H1 (cell line): ENCODE measurements around the gene SLC24A4. TPM values are rescaled to one million over a fixed set of nuclear protein-coding genes. Genes with fewer than 3 reads are reported as not detected.

Experiments used
- CTCF ChIA-PET: fragments of 300-600 bp; sonication (Branson Sonifier 250); formaldehyde crosslinking; loops from one replicate; lab custom pipeline; 2021; ENCODE audit not compliant: partially characterized antibody; lab: Charles Lee
- POLR2A ChIA-PET: fragments of 300-600 bp; sonication (Branson Sonifier 250); formaldehyde crosslinking; loops from one replicate; lab custom pipeline; 2021; ENCODE audit warnings: inconsistent platforms; ENCODE audit not compliant: partially characterized antibody; lab: Charles Lee
- DNase-seq, 2 experiments: peaks; one replicate each; pipeline versions ENCODE4 v3.0.0 to v3.0.0-alpha.2; 2010 to 2022; ENCODE audit warnings: low spot score in 2 of 2, low read depth in 1 of 2, mixed read lengths in 1 of 2
- FAIRE-seq: peaks from 2 replicates; lab custom pipeline; 2011; peaks lifted over from hg19 to GRCh38; lab: Jason Lieb, UNC
- H2AFZ ChIP-seq: 2 replicates; pipeline ENCODE4 v1.8.1; 2012; ENCODE audit warnings: low read length, inconsistent platforms
- H2AK5ac ChIP-seq: 2 replicates; pipeline ENCODE4 v1.6.1; 2013; ENCODE audit warnings: low read depth, low read length
- H2BK120ac ChIP-seq: replicated peaks from 2 replicates; pipeline ENCODE3; 2013; ENCODE audit warnings: low read depth, low read length, inconsistent platforms
- H2BK12ac ChIP-seq: 2 replicates; pipeline ENCODE4 v1.6.1; 2013; ENCODE audit warnings: low read depth, low read length
- H2BK15ac ChIP-seq: 2 replicates; pipeline ENCODE4 v1.6.1; 2013; ENCODE audit warnings: low read length
- H2BK20ac ChIP-seq: 2 replicates; pipeline ENCODE4 v1.6.1; 2013; ENCODE audit warnings: low read length
- H2BK5ac ChIP-seq: 2 replicates; pipeline ENCODE4 v1.6.1; 2013; ENCODE audit warnings: low read depth, low read length
- H3K14ac ChIP-seq: 2 replicates; pipeline ENCODE4 v1.6.1; 2013; ENCODE audit warnings: inconsistent platforms; ENCODE audit not compliant: insufficient read length
- H3K18ac ChIP-seq: 2 replicates; pipeline ENCODE4 v1.6.1; 2013; ENCODE audit warnings: low read length; ENCODE audit errors: extremely low read depth
- H3K23ac ChIP-seq: 2 replicates; pipeline ENCODE4 v1.6.1; 2013; ENCODE audit warnings: inconsistent platforms; ENCODE audit not compliant: insufficient read length
- H3K23me2 ChIP-seq: 2 replicates; pipeline ENCODE4 v1.6.1; 2013; ENCODE audit warnings: low read depth, low read length
- H3K27ac ChIP-seq: 2 replicates; pipeline ENCODE4 v1.6.1; 2011; ENCODE audit warnings: low read depth, low read length, inconsistent platforms
- H3K27me3 ChIP-seq, 4 experiments: replicated peaks in 1 of 4; 1 replicate in 1 of 4; 2 replicates in 3 of 4; pipeline versions ENCODE4 v1.6.1 to v1.8.1; 2011 to 2013; ENCODE audit warnings: low read length in 3 of 4, mild to moderate bottlenecking in 3 of 4, inconsistent platforms in 2 of 4, mixed read lengths in 2 of 4, moderate library complexity in 1 of 4; ENCODE audit not compliant: control insufficient read depth in 3 of 4, insufficient read depth in 3 of 4; ENCODE audit errors: extremely low read depth in 1 of 4
- H3K36me3 ChIP-seq, 4 experiments: 2 replicates each; pipeline versions ENCODE4 v1.6.1 to v1.8.1; 2011 to 2013; ENCODE audit warnings: mild to moderate bottlenecking in 4 of 4, low read length in 3 of 4, moderate library complexity in 2 of 4, control low read depth in 1 of 4, inconsistent platforms in 1 of 4; ENCODE audit not compliant: insufficient read depth in 4 of 4, control insufficient read depth in 2 of 4
- H3K4ac ChIP-seq: replicated peaks from 2 replicates; pipeline ENCODE3; 2013; ENCODE audit warnings: low read length, low read depth, mixed read lengths, inconsistent platforms; ENCODE audit not compliant: insufficient read length
- H3K4me1 ChIP-seq, 4 experiments: replicated peaks in 1 of 4; 1 replicate in 1 of 4; 2 replicates in 3 of 4; pipeline versions ENCODE4 v1.6.1 to v1.8.1; 2011 to 2013; ENCODE audit warnings: low read length in 3 of 4, inconsistent platforms in 2 of 4, mixed read lengths in 1 of 4; ENCODE audit not compliant: insufficient read depth in 4 of 4, control insufficient read depth in 3 of 4
- H3K4me2 ChIP-seq, 2 experiments: 2 replicates each; pipeline versions ENCODE4 v1.6.1 to v1.8.1; 2011 to 2013; ENCODE audit warnings: low read depth in 2 of 2, low read length in 2 of 2, control low read depth in 1 of 2, inconsistent platforms in 1 of 2, mild to moderate bottlenecking in 1 of 2; ENCODE audit not compliant: insufficient read depth in 1 of 2
- H3K4me3 ChIP-seq, 4 experiments: fragments of 200-600, 300-600 bp in 1 of 4; sonication (generic), shearing (Covaris generic), sonication (Bioruptor Twin) in 1 of 4; 2 replicates each; pipeline versions ENCODE4 v1.5.1 to v1.8.1; 2011 to 2016; ENCODE audit warnings: low read length in 4 of 4, low read depth in 3 of 4, control low read depth in 2 of 4, inconsistent platforms in 2 of 4, mild to moderate bottlenecking in 2 of 4, mixed read lengths in 1 of 4, moderate library complexity in 1 of 4; ENCODE audit not compliant: insufficient read depth in 2 of 4; ENCODE audit errors: extremely low read depth in 1 of 4
- H3K56ac ChIP-seq: replicated peaks from 2 replicates; pipeline ENCODE3; 2013; ENCODE audit warnings: low read depth, mild to moderate bottlenecking, mixed read lengths, low read length, inconsistent platforms; ENCODE audit not compliant: insufficient read length
- H3K79me1 ChIP-seq: 2 replicates; pipeline ENCODE4 v1.6.1; 2013; ENCODE audit warnings: low read depth, low read length, control low read depth
- H3K79me2 ChIP-seq, 2 experiments: 2 replicates each; pipeline versions ENCODE4 v1.6.1 to v1.8.1; 2012 to 2013; ENCODE audit warnings: low read length in 2 of 2, mild to moderate bottlenecking in 2 of 2, inconsistent platforms in 1 of 2; ENCODE audit not compliant: insufficient read depth in 2 of 2, control insufficient read depth in 1 of 2
- H3K9ac ChIP-seq, 4 experiments: replicated peaks in 1 of 4; 1 replicate in 1 of 4; 2 replicates in 3 of 4; pipeline versions ENCODE4 v1.6.1 to v1.8.1; 2011 to 2013; ENCODE audit warnings: low read depth in 3 of 4, low read length in 3 of 4, control low read depth in 2 of 4, mild to moderate bottlenecking in 2 of 4, moderate library complexity in 2 of 4, inconsistent platforms in 1 of 4; ENCODE audit errors: extremely low read depth in 1 of 4
- H3K9me3 ChIP-seq, 2 experiments: 2 replicates each; pipeline versions ENCODE4 v1.6.1 to v1.8.1; 2012 to 2013; ENCODE audit warnings: mild to moderate bottlenecking in 2 of 2, moderate library complexity in 2 of 2, control low read depth in 1 of 2, inconsistent platforms in 1 of 2, low read depth in 1 of 2, low read length in 1 of 2, mixed read lengths in 1 of 2; ENCODE audit not compliant: insufficient read depth in 2 of 2
- H4K20me1 ChIP-seq, 2 experiments: replicated peaks in 1 of 2; 2 replicates each; pipeline versions ENCODE3 to v1.8.1; 2011 to 2013; ENCODE audit warnings: inconsistent platforms in 2 of 2, low read length in 2 of 2, mild to moderate bottlenecking in 1 of 2; ENCODE audit not compliant: insufficient read depth in 2 of 2, control insufficient read depth in 1 of 2
- H4K5ac ChIP-seq: 2 replicates; pipeline ENCODE4 v1.6.1; 2013; ENCODE audit warnings: low read length, low read depth, mixed read lengths, inconsistent platforms; ENCODE audit not compliant: insufficient read length
- H4K8ac ChIP-seq: 2 replicates; pipeline ENCODE4 v1.8.0; 2013; ENCODE audit warnings: mild to moderate bottlenecking, moderate library complexity, low read length, inconsistent platforms; ENCODE audit not compliant: insufficient read depth; ENCODE audit errors: extremely low read depth
- H4K91ac ChIP-seq: replicated peaks from 2 replicates; pipeline ENCODE3; 2013; ENCODE audit warnings: low read length, mixed read lengths, inconsistent platforms; ENCODE audit not compliant: insufficient read length
- KDM4A ChIP-seq: IDR thresholded peaks from one replicate; pipeline ENCODE4 v1.7.1; 2012; ENCODE audit warnings: low read depth, mild to moderate bottlenecking, moderate library complexity, low read length, inconsistent platforms; ENCODE audit not compliant: severe bottlenecking
- NRF1 ChIP-seq: IDR thresholded peaks from 2 replicates; pipeline ENCODE4 v1.6.1; 2011; ENCODE audit warnings: mild to moderate bottlenecking, low read depth, low read length, improper control_type of control experiment
- WGBS, 2 experiments: shearing (Covaris generic) in 1 of 2; methylation state at CpG; one replicate each; pipeline versions ENCODE4 v1.1.6 to v1.1.7; 2013 to 2015; ENCODE audit warnings: low lambda C conversion rate in 2 of 2, mixed read lengths in 2 of 2, inconsistent platforms in 1 of 2, low coverage in 1 of 2, missing lambda C conversion rate in 1 of 2; ENCODE audit not compliant: insufficient replicate concordance in 2 of 2, insufficient coverage in 1 of 2, insufficient read length in 1 of 2; ENCODE audit errors: extremely low coverage in 1 of 2, missing lambda C conversion rate in 1 of 2; 5-methylcytosine and 5-hydroxymethylcytosine counted together
- polyA plus RNA-seq, 7 experiments: library from polyadenylated mRNA; depleted of rRNA in 3 of 7; stranded (reverse) in 5 of 7; unstranded in 2 of 7; fragments of >200 nt in 5 of 7; fragments of 200-250 nt in 2 of 7; gene quantifications; 1 replicate in 5 of 7; 2 replicates in 1 of 7; 4 replicates in 1 of 7; pipeline versions ENCODE4 v1.2.1 to v1.2.3, GENCODE V29; 2011 to 2013; ENCODE audit warnings: missing spikeins in 2 of 7, mixed read lengths in 2 of 7
- total RNA-seq: library from RNA; stranded (reverse); fragmentation: NEBNext Ultra II Directional; extraction: Animal tissue kit (Norgen Biotek cat#: 25700); gene quantifications from 2 replicates; pipeline ENCODE4 v1.2.1, GENCODE V29; 2021

Gene SLC24A4
- total and polyA plus RNA-seq, 2 of the 8 experiments (the other 6 are each of a cell fraction or from before 2014, with no cell fraction given), result 0.27 to 0.89 TPM

GRCh38 chr14:92539875-92540274 lies 216.9 kb downstream of the SLC24A4 start:
- TF ChIP-seq KDM4A (no peak), NRF1 (no peak)
- no peak overlapping the region for H2AFZ ChIP-seq
- H3K23me2 ChIP-seq, result no peaks in the 10 kb centered on the region
- WGBS, 2 experiments, result 87% methylated on average over 12 of the region's 12 CpGs; no CpG with 5 or more reads in 1 of the 2 experiments
- H4K5ac ChIP-seq, result no peak overlapping the region
- no peak overlapping the region for H4K91ac ChIP-seq
- no peak for FAIRE-seq
- no peak overlapping the region for H2BK12ac ChIP-seq
- DNase-seq, result no peak
- ChIA-PET POLR2A (no interaction called here), CTCF (interaction anchor here (1.0 to 1.4 kb wide), 2 partner anchors 13 to 157 kb away, joined by 3 read pairs; no protein-coding TSS in a partner anchor)
- no peaks in the 10 kb centered on the region for H3K9me3 ChIP-seq
- no peak overlapping the region for H3K9ac ChIP-seq
- H3K79me2 ChIP-seq, result no peaks in the 10 kb centered on the region
- no peaks in the 10 kb centered on the region for H4K20me1 ChIP-seq
- H4K8ac ChIP-seq, result no peak overlapping the region
- H2AK5ac ChIP-seq, result no peak overlapping the region
- peaks cover 0 to 3% (median 0%) of the 10 kb centered on the region in 4 experiments; a peak in 3 of 7 replicates for H3K4me1 ChIP-seq
- no peak overlapping the region for H3K4ac ChIP-seq
- no peak overlapping the region for H2BK15ac ChIP-seq
- H3K79me1 ChIP-seq, result no peaks in the 10 kb centered on the region
- H3K36me3 ChIP-seq, result no peaks in the 10 kb centered on the region
- H3K14ac ChIP-seq, result no peak overlapping the region
- H3K4me3 ChIP-seq, result no peak overlapping the region
- no peak overlapping the region for H3K18ac ChIP-seq
- no peak overlapping the region for H2BK120ac ChIP-seq
- no peak overlapping the region for H3K27ac ChIP-seq
- H2BK20ac ChIP-seq, result no peak overlapping the region
- no peak overlapping the region for H3K23ac ChIP-seq
- no peak overlapping the region for H3K56ac ChIP-seq
- no peaks in the 10 kb centered on the region for H3K27me3 ChIP-seq
- H2BK5ac ChIP-seq, result no peak overlapping the region; the same call in 1 of the 2 replicates
- no peak overlapping the region for H3K4me2 ChIP-seq
